ENCODE data around the gene MUC12.

The MUC12 gene

DNA sequence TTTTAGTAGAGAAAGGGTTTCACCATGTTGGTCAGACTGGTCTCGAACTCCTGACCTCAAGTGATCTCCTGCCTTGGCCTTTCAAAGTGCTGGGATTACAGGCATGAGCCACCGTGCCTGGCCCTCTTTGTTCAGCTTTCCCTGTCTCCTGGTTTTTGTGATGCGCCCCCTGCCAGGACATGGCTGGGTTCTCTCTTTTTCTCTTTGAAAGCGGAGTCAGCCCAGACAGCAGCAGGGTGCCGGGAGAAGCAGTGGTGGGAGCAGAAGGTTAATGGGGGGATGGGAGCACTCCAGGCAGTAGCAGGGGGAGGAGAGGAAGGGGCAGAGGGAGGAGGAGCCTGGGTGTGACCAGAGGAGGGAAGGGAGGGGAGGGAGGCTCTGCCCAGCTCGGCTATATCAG, 18.2 kb upstream of the MUC12 start:
- H3K4me3 ChIP-seq (ENCODE audit: low read depth, low read length) = no peak overlapping the region
- TF ChIP-seq, protein P1, sequence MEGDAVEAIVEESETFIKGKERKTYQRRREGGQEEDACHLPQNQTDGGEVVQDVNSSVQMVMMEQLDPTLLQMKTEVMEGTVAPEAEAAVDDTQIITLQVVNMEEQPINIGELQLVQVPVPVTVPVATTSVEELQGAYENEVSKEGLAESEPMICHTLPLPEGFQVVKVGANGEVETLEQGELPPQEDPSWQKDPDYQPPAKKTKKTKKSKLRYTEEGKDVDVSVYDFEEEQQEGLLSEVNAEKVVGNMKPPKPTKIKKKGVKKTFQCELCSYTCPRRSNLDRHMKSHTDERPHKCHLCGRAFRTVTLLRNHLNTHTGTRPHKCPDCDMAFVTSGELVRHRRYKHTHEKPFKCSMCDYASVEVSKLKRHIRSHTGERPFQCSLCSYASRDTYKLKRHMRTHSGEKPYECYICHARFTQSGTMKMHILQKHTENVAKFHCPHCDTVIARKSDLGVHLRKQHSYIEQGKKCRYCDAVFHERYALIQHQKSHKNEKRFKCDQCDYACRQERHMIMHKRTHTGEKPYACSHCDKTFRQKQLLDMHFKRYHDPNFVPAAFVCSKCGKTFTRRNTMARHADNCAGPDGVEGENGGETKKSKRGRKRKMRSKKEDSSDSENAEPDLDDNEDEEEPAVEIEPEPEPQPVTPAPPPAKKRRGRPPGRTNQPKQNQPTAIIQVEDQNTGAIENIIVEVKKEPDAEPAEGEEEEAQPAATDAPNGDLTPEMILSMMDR (IDR thresholded peaks at IDR 0.05; ENCODE audit: borderline replicate concordance, insufficient read depth, low read depth, low read length) = no peak

GRCh38 chr7:100951888-100952560, 17.3 kb upstream of the MUC12 start:
- no peak overlapping the region for H3K4me3 ChIP-seq (ENCODE audit: low read depth, low read length)
- TF ChIP-seq, protein P1 (IDR thresholded peaks at IDR 0.05; ENCODE audit: borderline replicate concordance, insufficient read depth, low read depth, low read length) = no peak

DNA sequence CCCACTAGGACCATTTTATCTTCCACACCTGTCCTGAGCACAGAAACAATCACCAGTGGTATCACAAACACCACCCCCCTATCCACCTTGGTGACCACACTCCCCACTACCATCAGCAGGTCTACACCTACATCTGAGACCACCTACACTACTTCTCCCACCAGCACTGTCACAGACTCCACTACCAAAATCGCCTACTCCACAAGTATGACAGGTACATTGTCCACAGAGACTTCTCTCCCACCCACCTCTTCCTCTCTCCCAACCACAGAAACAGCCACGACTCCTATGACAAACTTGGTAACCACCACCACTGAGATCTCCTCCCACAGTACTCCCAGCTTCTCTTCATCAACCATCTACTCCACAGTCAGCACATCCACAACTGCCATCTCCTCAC, 16.7 kb upstream of the MUC12 start:
- TF ChIP-seq, protein P1 (IDR thresholded peaks at IDR 0.05; ENCODE audit: borderline replicate concordance, insufficient read depth, low read depth, low read length) = no peak

DNA sequence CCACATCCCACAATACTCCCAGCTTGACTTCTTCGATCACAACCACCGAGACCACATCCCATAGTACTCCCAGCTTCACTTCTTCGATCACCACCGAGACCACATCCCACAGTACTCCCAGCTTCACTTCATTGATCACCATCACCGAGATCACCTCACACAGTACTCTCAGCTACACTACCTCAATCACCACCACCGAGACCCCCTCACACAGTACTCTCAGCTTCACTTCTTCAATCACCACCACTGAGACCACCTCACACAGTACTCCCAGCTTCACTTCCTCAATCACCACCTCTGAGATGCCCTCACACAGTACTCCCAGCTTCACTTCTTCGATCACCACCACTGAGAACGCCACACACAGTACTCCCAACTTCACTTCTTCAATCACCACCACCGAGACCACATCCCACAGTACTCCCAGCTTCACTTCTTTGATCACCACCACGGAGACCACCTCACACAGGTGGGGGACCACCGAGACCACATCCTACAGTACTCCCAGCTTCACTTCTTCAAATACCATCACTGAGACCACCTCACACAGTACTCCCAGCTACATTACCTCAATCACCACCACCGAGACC, 11.4 kb upstream of the MUC12 start:
- TF ChIP-seq, protein P1 (IDR thresholded peaks at IDR 0.05; ENCODE audit: borderline replicate concordance, insufficient read depth, low read depth, low read length) = no peak
- no peak overlapping the region for H3K4me3 ChIP-seq (ENCODE audit: low read depth, low read length)

More for the DNA sequence above, 16.7 kb upstream of the MUC12 start:
- H3K4me3 ChIP-seq (ENCODE audit: low read depth, low read length) = no peak overlapping the region

- H3K4me3 ChIP-seq (ENCODE audit: low read depth, low read length) = no peak overlapping the region
- TF ChIP-seq, protein P1 (IDR thresholded peaks at IDR 0.05; ENCODE audit: borderline replicate concordance, insufficient read depth, low read depth, low read length) = no peak
These were observed 9.5 kb upstream of the MUC12 start for GRCh38 chr7:100959894-100960293.

- no peak overlapping the region for H3K4me3 ChIP-seq (ENCODE audit: low read depth, low read length)
- TF ChIP-seq, protein P1 (IDR thresholded peaks at IDR 0.05; ENCODE audit: borderline replicate concordance, insufficient read depth, low read depth, low read length) = no peak
These were observed 6.8 kb upstream of the MUC12 start for GRCh38 chr7:100962537-100962936.

DNA sequence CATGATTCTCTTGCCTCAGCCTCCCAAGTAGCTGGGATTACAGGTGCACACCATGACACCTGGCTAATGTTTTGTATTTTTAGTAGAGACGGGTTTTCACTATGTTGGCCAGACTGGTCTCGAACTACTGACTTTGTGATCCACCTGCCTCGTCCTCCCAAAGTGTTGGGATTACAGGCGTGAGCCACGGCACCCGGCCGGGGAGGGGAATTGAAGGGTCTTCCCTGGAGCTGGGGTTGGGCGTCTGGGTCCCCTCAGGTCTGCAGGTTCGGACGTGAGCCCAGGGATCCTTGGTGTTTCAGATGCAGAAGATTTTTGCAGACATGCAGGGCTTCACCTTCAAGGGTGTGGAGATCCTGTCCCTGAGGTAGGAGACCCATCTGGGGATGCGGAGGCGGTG, 6.0 kb upstream of the MUC12 start:
- H3K4me3 ChIP-seq (ENCODE audit: low read depth, low read length) = no peak overlapping the region
- TF ChIP-seq, protein P1 (IDR thresholded peaks at IDR 0.05; ENCODE audit: borderline replicate concordance, insufficient read depth, low read depth, low read length) = no peak
